ENCODE measurements around the gene KLC1. TPM values are rescaled to one million over a fixed set of nuclear protein-coding genes. Genes with fewer than 3 reads are reported as not detected.

Gene KLC1
- total RNA-seq: 100 to 1,000 TPM; 144 to 200 (median 178) TPM
- total RNA-seq (2013): 138 TPM

DNA sequence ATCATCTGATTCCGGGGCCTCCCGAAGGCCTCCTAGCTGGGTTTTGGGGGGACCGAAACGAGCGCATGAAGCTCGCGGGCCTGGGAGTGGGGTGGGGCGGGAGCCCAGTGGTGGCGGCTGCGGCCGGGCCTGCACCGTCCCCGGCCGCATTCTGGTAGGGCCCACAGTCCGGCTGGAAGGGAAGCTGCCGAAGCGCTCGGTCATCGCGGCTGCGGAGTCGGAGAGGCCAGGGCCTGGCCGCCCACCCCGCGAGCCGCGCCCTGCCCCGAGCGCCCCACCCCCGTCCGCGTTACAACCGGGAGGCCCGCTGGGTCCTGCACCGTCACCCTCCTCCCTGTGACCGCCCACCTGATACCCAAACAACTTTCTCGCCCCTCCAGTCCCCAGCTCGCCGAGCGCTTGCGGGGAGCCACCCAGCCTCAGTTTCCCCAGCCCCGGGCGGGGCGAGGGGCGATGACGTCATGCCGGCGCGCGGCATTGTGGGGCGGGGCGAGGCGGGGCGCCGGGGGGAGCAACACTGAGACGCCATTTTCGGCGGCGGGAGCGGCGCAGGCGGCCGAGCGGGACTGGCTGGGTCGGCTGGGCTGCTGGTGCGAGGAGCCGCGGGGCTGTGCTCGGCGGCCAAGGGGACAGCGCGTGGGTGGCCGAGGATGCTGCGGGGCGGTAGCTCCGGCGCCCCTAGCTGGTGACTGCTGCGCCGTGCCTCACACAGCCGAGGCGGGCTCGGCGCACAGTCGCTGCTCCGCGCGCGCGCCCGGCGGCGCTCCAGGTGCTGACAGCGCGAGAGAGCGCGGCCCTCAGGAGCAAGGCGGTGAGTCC is at the start of gene KLC1:
TSS of gene KLC1 (plus strand) at position 528 of the 819 bp plus-strand sequence. CDS start 25,354 bp downstream, outside the sequence.
- Histone ChIP-seq H3K4me1 (ENCODE audit: control insufficient read depth, insufficient read depth, low read length) (peaks cover 44% of the 10 kb centered on the region), H3K4me3 (ENCODE audit: low read length) (peak within 1 kb of the TSS; percentile 79), H3K9me3 (ENCODE audit: control insufficient read depth, insufficient read depth, low read length) (no peaks in the 10 kb centered on the region), H3K27ac (ENCODE audit: low read length) (peak within 1 kb of the TSS; percentile 81), H3K36me3 (ENCODE audit: control insufficient read depth, insufficient read depth, low read length) (no peaks in the 10 kb centered on the region), H3K27me3 (ENCODE audit: control insufficient read depth, insufficient read depth, low read length) (no peaks in the 10 kb centered on the region)
- Mint-ChIP-seq H3K27ac (peak within 1 kb of the TSS; percentile 79 to 94), H3K36me3 (no peaks in the 10 kb centered on the region), H3K27me3 (ENCODE audit: low read depth in 2 of 2) (no peaks in the 10 kb centered on the region), H3K4me1 (peaks cover 8 to 26% of the 10 kb centered on the region in 2 donors), H3K9me3 (no peaks in the 10 kb centered on the region), H3K4me3 (peak within 1 kb of the TSS; percentile 93)
- intact Hi-C loops (cut with micrococcal nuclease): no loop called here
- under 1% methylated on average over 97 of the region's 97 CpGs for WGBS (ENCODE audit: insufficient coverage)
- ATAC-seq: peak; percentile 83 to 90 (median 87)
- TF ChIP-seq, protein P1, sequence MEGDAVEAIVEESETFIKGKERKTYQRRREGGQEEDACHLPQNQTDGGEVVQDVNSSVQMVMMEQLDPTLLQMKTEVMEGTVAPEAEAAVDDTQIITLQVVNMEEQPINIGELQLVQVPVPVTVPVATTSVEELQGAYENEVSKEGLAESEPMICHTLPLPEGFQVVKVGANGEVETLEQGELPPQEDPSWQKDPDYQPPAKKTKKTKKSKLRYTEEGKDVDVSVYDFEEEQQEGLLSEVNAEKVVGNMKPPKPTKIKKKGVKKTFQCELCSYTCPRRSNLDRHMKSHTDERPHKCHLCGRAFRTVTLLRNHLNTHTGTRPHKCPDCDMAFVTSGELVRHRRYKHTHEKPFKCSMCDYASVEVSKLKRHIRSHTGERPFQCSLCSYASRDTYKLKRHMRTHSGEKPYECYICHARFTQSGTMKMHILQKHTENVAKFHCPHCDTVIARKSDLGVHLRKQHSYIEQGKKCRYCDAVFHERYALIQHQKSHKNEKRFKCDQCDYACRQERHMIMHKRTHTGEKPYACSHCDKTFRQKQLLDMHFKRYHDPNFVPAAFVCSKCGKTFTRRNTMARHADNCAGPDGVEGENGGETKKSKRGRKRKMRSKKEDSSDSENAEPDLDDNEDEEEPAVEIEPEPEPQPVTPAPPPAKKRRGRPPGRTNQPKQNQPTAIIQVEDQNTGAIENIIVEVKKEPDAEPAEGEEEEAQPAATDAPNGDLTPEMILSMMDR (IDR thresholded peaks at IDR 0.05): no peak
- DNase-seq: peak; percentile 87 to 88

DNA sequence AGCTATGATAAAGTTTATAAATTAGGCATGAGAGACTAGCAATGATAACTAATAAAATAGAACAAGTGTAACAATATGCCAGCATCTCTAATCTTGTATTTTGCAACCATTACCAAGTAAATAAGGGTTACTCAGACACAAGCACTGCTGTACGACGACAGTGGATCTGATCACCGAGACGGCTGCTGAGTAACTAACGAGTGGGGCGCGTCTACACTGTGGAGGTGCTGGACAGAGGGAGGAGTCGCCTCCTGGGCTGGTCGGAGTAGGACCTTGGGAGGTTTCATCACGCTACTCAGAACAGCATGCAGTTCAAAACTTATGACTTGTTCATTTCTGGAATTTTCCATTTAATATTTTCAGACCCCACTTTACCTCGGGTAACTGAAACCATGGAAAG is 47.8 kb upstream of the KLC1 start:
- intact Hi-C loops (cut with micrococcal nuclease): no loop called here
- no peaks in the 10 kb centered on the region for H3K9me3 ChIP-seq (ENCODE audit: control insufficient read depth, insufficient read depth, low read length)
- peaks cover 22% of the 10 kb centered on the region for H3K36me3 ChIP-seq (ENCODE audit: control insufficient read depth, insufficient read depth, low read length)
- Mint-ChIP-seq H3K27me3 (ENCODE audit: low read depth in 2 of 2) (no peaks in the 10 kb centered on the region), H3K36me3 (no peaks in the 10 kb centered on the region), H3K4me1 (no peaks in the 10 kb centered on the region), H3K27ac (no peak overlapping the region), H3K9me3 (no peaks in the 10 kb centered on the region), H3K4me3 (no peak overlapping the region)
- WGBS (ENCODE audit: insufficient coverage): 98% methylated on average over 11 of the region's 11 CpGs
- no peaks in the 10 kb centered on the region for H3K27me3 ChIP-seq (ENCODE audit: control insufficient read depth, insufficient read depth, low read length)
- H3K27ac ChIP-seq (ENCODE audit: low read length): no peak overlapping the region
- no peak for ATAC-seq
- TF ChIP-seq, protein P1 (IDR thresholded peaks at IDR 0.05): no peak
- H3K4me1 ChIP-seq (ENCODE audit: control insufficient read depth, insufficient read depth, low read length): no peaks in the 10 kb centered on the region
- no peak overlapping the region for H3K4me3 ChIP-seq (ENCODE audit: low read length)
- no peak for DNase-seq

DNA sequence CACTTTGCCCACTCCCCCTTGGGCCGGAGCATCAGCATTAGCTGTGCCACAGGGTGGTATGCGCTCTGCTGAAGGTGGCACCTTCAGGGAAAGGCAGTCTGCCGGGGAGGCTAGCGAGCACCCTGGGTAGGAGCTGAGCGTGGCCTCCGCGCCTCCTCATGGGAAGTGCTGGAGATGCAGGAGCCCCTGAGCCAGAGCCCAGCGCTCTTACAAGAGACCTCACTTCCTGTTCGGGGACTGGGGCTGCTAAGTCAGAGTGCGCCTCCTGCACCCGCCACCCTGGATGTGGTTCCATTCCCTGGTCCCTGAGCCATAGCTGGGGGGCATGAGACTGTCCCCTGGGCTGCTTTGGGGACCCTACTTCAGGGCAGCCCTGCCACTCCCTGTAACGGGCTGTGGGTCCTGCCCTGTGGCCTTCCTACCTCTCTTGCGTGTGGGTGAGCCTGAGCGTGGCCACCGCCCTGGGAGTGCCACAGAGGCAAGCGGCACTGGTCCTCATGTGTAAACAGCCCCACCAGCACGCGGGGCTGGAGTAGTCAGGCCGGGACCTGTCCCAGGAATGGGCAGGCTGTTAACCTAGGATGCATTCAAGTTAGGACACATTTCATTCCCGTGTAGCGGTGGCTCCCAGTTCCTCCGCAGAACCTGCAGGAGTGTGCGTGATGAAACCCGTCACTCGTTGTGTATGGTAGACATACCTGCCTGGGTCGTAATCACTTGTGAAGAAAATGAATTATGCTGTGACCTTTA is 46.9 kb upstream of the KLC1 start:
- no peak overlapping the region for H3K27ac ChIP-seq (ENCODE audit: low read length)

More for the DNA sequence above, 46.9 kb upstream of the KLC1 start:
- H3K4me3 ChIP-seq (ENCODE audit: low read length): no peak overlapping the region
- TF ChIP-seq, protein P1 (IDR thresholded peaks at IDR 0.05): no peak
- H3K9me3 Mint-ChIP-seq: no peaks in the 10 kb centered on the region
- intact Hi-C loops (cut with micrococcal nuclease): no loop called here
- H3K27me3 Mint-ChIP-seq (ENCODE audit: low read depth in 2 of 2): no peaks in the 10 kb centered on the region
- DNase-seq (no peak), ATAC-seq (no peak)
- no peaks in the 10 kb centered on the region for H3K27me3 ChIP-seq (ENCODE audit: control insufficient read depth, insufficient read depth, low read length)
- H3K27ac Mint-ChIP-seq: no peak overlapping the region
- no peaks in the 10 kb centered on the region for H3K4me1 Mint-ChIP-seq
- no peaks in the 10 kb centered on the region for H3K36me3 Mint-ChIP-seq
- peaks cover 22% of the 10 kb centered on the region for H3K36me3 ChIP-seq (ENCODE audit: control insufficient read depth, insufficient read depth, low read length)
- H3K4me1 ChIP-seq (ENCODE audit: control insufficient read depth, insufficient read depth, low read length): no peaks in the 10 kb centered on the region
- 95% methylated on average over 26 of the region's 26 CpGs for WGBS (ENCODE audit: insufficient coverage)
- H3K4me3 Mint-ChIP-seq: no peak overlapping the region
- H3K9me3 ChIP-seq (ENCODE audit: control insufficient read depth, insufficient read depth, low read length): no peaks in the 10 kb centered on the region
